RWPE2 (cell line): Measurements from ENCODE around the gene SRSF8.

Source experiments
- ATAC-seq: fragments of 200-7000 bp; cut with Tn5 transposase; 3 replicates; pipeline ENCODE4 v1.9.1; 2021; ENCODE audit warnings: low read depth
- DNase-seq: peaks from one replicate; pipeline ENCODE4 v3.0.0-alpha.2; 2020; ENCODE audit warnings: low spot score
- H3K27ac ChIP-seq: fragments of 450-650 bp; 2 replicates; pipeline ENCODE4 v1.5.1; 2017; ENCODE audit warnings: mild to moderate bottlenecking; ENCODE audit not compliant: poor library complexity, severe bottlenecking
- H3K27me3 ChIP-seq: fragments of 250-450 bp; sonication (Bioruptor Pico); 2 replicates; pipeline ENCODE4 v1.5.1; 2021; ENCODE audit warnings: mild to moderate bottlenecking, moderate library complexity; ENCODE audit not compliant: insufficient read depth, poor library complexity, severe bottlenecking
- H3K36me3 ChIP-seq: fragments of 250-450 bp; sonication (Bioruptor Pico); 2 replicates; pipeline ENCODE4 v1.5.1; 2020; ENCODE audit warnings: low read depth, mild to moderate bottlenecking, moderate library complexity
- H3K4me1 ChIP-seq: fragments of 250-450 bp; sonication (Bioruptor Pico); 2 replicates; pipeline ENCODE4 v1.5.1; 2021; ENCODE audit warnings: mild to moderate bottlenecking, moderate library complexity; ENCODE audit not compliant: insufficient read depth, poor library complexity, severe bottlenecking
- H3K4me3 ChIP-seq: fragments of 250-450 bp; sonication (Bioruptor Pico); 2 replicates; pipeline ENCODE4 v1.5.1; 2021; ENCODE audit warnings: mild to moderate bottlenecking, moderate library complexity; ENCODE audit not compliant: severe bottlenecking
- H3K9me3 ChIP-seq: fragments of 250-450 bp; sonication (Bioruptor Pico); 2 replicates; pipeline ENCODE4 v1.5.1; 2021; ENCODE audit warnings: mild to moderate bottlenecking, moderate library complexity; ENCODE audit not compliant: severe bottlenecking
- CTCF ChIP-seq: fragments of 450-650 bp; IDR thresholded peaks from one replicate; pipeline ENCODE4 v1.5.1; 2017; ENCODE audit warnings: mild to moderate bottlenecking, moderate library complexity; ENCODE audit not compliant: poor library complexity, severe bottlenecking

SRSF8 gene

GRCh38 chr11:95088946-95089619, 22.4 kb downstream of the SRSF8 start:
- no peak overlapping the region for H3K27ac ChIP-seq
- no peaks in the 10 kb centered on the region for H3K36me3 ChIP-seq
- TF ChIP-seq CTCF: no peak
- no peaks in the 10 kb centered on the region for H3K9me3 ChIP-seq
- H3K27me3 ChIP-seq: no peaks in the 10 kb centered on the region
- ATAC-seq (no peak), DNase-seq (no peak)
- H3K4me1 ChIP-seq: peaks cover 18% of the 10 kb centered on the region
- H3K4me3 ChIP-seq: peak overlapping the region; percentile 52

DNA sequence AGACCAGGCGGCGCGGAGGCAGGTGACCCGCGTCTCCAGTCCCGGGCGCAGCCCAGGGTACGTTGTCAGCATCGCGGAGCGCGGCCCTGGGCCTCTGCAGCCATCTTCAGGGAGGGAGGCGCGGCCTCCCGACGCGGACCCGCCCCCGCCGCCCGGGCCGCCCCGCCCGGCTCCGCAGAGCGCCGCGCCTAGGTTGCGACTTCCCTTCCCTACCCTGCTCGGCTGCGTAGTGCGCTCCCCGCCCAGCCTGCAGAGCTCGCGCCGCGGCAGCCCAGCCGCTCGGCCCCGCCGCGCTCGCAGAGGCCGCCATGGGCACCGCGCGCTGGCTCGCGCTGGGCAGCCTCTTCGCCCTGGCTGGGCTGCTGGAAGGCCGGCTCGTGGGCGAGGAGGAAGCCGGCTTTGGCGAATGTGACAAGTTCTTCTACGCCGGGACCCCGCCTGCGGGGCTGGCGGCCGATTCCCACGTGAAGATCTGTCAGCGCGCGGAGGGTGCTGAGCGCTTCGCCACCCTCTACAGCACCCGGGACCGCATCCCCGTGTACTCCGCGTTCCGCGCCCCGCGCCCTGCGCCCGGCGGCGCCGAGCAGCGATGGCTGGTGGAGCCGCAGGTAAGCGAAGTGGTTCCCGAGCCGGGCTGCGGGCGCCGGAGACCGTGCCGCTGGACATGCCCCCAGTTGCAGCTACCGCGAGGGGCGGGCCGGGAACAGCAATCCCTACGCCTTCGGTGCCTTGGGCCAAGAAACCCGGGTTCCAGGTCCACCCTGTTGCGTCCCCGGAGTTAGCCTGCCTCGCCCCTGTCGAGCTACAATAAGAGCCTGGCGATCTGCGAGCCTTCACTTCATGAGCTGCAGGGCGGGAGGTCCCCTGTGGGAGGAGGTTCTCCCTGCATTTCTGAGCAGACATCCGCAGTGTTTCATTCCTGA, 23.2 kb downstream of the SRSF8 start, which contains the start of gene ENDOD1:
ENDOD1 (plus strand) TSS at position 227 of the 923 bp plus-strand sequence; CDS start at position 309, 82 bp downstream.
- Histone ChIP-seq H3K27ac (peak within 1 kb of the TSS; percentile 21), H3K4me3 (peak within 1 kb of the TSS; percentile 52), H3K36me3 (no peaks in the 10 kb centered on the region), H3K27me3 (no peaks in the 10 kb centered on the region), H3K9me3 (no peaks in the 10 kb centered on the region), H3K4me1 (peaks cover 10% of the 10 kb centered on the region)
- TF ChIP-seq CTCF: peak; percentile 14
- ATAC-seq (peak; percentile 92), DNase-seq (peak; percentile 79)

- H3K4me1 ChIP-seq: peaks cover 20% of the 10 kb centered on the region
Observed at GRCh38 chr11:95091663-95092180, 25.0 kb downstream of the SRSF8 start.

GRCh38 chr11:95092549-95093324, 26.0 kb downstream of the SRSF8 start:
- ATAC-seq (peak; percentile 15; the same call in 2 of the 3 replicates), DNase-seq (no peak)
- Histone ChIP-seq H3K9me3 (no peaks in the 10 kb centered on the region), H3K4me1 (peaks cover 20% of the 10 kb centered on the region), H3K27me3 (no peaks in the 10 kb centered on the region), H3K36me3 (no peaks in the 10 kb centered on the region), H3K27ac (peak overlapping the region; percentile 6), H3K4me3 (no peak overlapping the region)
- TF ChIP-seq CTCF: peak; percentile 35

More at GRCh38 chr11:95091663-95092180, 25.0 kb downstream of the SRSF8 start:
- Histone ChIP-seq H3K36me3 (no peaks in the 10 kb centered on the region), H3K27ac (no peak overlapping the region), H3K27me3 (no peaks in the 10 kb centered on the region), H3K9me3 (no peaks in the 10 kb centered on the region), H3K4me3 (no peak overlapping the region)
- TF ChIP-seq CTCF: no peak
- no peak for DNase-seq
- ATAC-seq: no peak
